ENCODE measurements around the gene FZD8. TPM values are rescaled to one million over a fixed set of nuclear protein-coding genes. Genes with fewer than 3 reads are reported as not detected.

Gene FZD8
- polyA plus RNA-seq, 2 donors: 0.35 to 0.72 TPM

GRCh38 chr10:35668865-35669650 lies 27.0 kb upstream of the FZD8 start:
- no peak overlapping the region for H3K4me3 ChIP-seq (ENCODE audit: low read depth in 1 of 2, low read length in 2 of 2)
- H3K36me3 ChIP-seq (ENCODE audit: control insufficient read depth in 2 of 2, insufficient read depth in 2 of 2, low read length in 1 of 2): no peaks in the 10 kb centered on the region
- H3K27me3 ChIP-seq (ENCODE audit: control insufficient read depth in 1 of 2, insufficient read depth in 2 of 2, low read length in 2 of 2): no peaks in the 10 kb centered on the region
- no peaks in the 10 kb centered on the region for H3K9me3 ChIP-seq (ENCODE audit: control insufficient read depth in 2 of 2, insufficient read depth in 1 of 2, low read depth in 1 of 2, low read length in 1 of 2)
- WGBS, 2 donors: 84 to 91% methylated on average over 13 of the region's 13 CpGs
- H3K27ac ChIP-seq (ENCODE audit: low read depth in 2 of 2, low read length in 1 of 2): no peak overlapping the region
- H3K4me1 ChIP-seq (ENCODE audit: control insufficient read depth in 2 of 2, insufficient read depth in 2 of 2, low read length in 1 of 2): no peaks in the 10 kb centered on the region

GRCh38 chr10:35667971-35668370 lies 25.9 kb upstream of the FZD8 start:
- no peak overlapping the region for H3K4me3 ChIP-seq (ENCODE audit: low read depth in 1 of 2, low read length in 2 of 2)
- H3K36me3 ChIP-seq (ENCODE audit: control insufficient read depth in 2 of 2, insufficient read depth in 2 of 2, low read length in 1 of 2): no peaks in the 10 kb centered on the region
- no peaks in the 10 kb centered on the region for H3K27me3 ChIP-seq (ENCODE audit: control insufficient read depth in 1 of 2, insufficient read depth in 2 of 2, low read length in 2 of 2)
- WGBS, 2 donors: 95 to 96% methylated on average over 9 of the region's 9 CpGs
- no peak overlapping the region for H3K27ac ChIP-seq (ENCODE audit: low read depth in 2 of 2, low read length in 1 of 2)
- H3K9me3 ChIP-seq (ENCODE audit: control insufficient read depth in 2 of 2, insufficient read depth in 1 of 2, low read depth in 1 of 2, low read length in 1 of 2): no peaks in the 10 kb centered on the region
- H3K4me1 ChIP-seq (ENCODE audit: control insufficient read depth in 2 of 2, insufficient read depth in 2 of 2, low read length in 1 of 2): no peaks in the 10 kb centered on the region

DNA sequence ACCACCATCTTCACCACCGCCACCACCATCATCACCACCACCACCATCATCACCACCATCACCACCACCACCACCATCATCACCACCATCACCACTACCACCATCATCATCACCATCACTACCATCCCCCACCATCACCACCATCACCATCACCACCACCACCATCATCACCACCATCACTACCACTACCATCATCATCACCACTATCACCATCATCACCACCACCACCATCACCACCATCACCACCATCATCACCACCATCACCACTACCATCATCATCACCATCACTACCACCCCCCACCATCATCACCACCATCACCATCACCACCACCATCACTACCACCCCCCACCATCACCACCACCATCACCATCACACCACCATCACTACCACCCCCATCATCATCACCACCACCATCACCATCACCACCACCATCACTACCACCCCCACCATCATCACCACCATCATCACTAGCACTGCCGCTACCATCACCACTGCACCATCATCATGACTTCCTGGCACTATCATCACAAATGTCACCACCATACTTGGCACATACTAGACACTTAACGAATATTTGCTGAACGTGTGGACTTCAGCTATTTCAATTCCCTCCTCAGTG lies 25.3 kb upstream of the FZD8 start:
- 89 to 90% methylated on average over 4 of the region's 4 CpGs for WGBS, 2 donors
- H3K4me3 ChIP-seq (ENCODE audit: low read depth in 1 of 2, low read length in 2 of 2): no peak overlapping the region
- no peaks in the 10 kb centered on the region for H3K4me1 ChIP-seq (ENCODE audit: control insufficient read depth in 2 of 2, insufficient read depth in 2 of 2, low read length in 1 of 2)
- no peak overlapping the region for H3K27ac ChIP-seq (ENCODE audit: low read depth in 2 of 2, low read length in 1 of 2)
- no peaks in the 10 kb centered on the region for H3K36me3 ChIP-seq (ENCODE audit: control insufficient read depth in 2 of 2, insufficient read depth in 2 of 2, low read length in 1 of 2)
- no peaks in the 10 kb centered on the region for H3K9me3 ChIP-seq (ENCODE audit: control insufficient read depth in 2 of 2, insufficient read depth in 1 of 2, low read depth in 1 of 2, low read length in 1 of 2)
- no peaks in the 10 kb centered on the region for H3K27me3 ChIP-seq (ENCODE audit: control insufficient read depth in 1 of 2, insufficient read depth in 2 of 2, low read length in 2 of 2)

GRCh38 chr10:35661236-35661635 lies 19.1 kb upstream of the FZD8 start:
- Histone ChIP-seq H3K27ac (ENCODE audit: low read depth in 2 of 2, low read length in 1 of 2) (no peak overlapping the region), H3K27me3 (ENCODE audit: control insufficient read depth in 1 of 2, insufficient read depth in 2 of 2, low read length in 2 of 2) (no peaks in the 10 kb centered on the region), H3K36me3 (ENCODE audit: control insufficient read depth in 2 of 2, insufficient read depth in 2 of 2, low read length in 1 of 2) (no peaks in the 10 kb centered on the region), H3K4me1 (ENCODE audit: control insufficient read depth in 2 of 2, insufficient read depth in 2 of 2, low read length in 1 of 2) (no peaks in the 10 kb centered on the region), H3K9me3 (ENCODE audit: control insufficient read depth in 2 of 2, insufficient read depth in 1 of 2, low read depth in 1 of 2, low read length in 1 of 2) (no peaks in the 10 kb centered on the region), H3K4me3 (ENCODE audit: low read depth in 1 of 2, low read length in 2 of 2) (no peak overlapping the region)
- 75 to 81% methylated on average over 2 of the region's 2 CpGs for WGBS, 2 donors

- WGBS, 2 donors: 93 to 96% methylated on average over 1 of the region's 1 CpG
These were observed 17.4 kb upstream of the FZD8 start for GRCh38 chr10:35659456-35659855.

GRCh38 chr10:35657621-35658020 lies 15.5 kb upstream of the FZD8 start:
- H3K9me3 ChIP-seq (ENCODE audit: control insufficient read depth in 2 of 2, insufficient read depth in 1 of 2, low read depth in 1 of 2, low read length in 1 of 2): no peaks in the 10 kb centered on the region
- H3K27ac ChIP-seq (ENCODE audit: low read depth in 2 of 2, low read length in 1 of 2): no peak overlapping the region
- no peaks in the 10 kb centered on the region for H3K4me1 ChIP-seq (ENCODE audit: control insufficient read depth in 2 of 2, insufficient read depth in 2 of 2, low read length in 1 of 2)
- 58 to 69% methylated on average over 5 of the region's 5 CpGs for WGBS, 2 donors
- no peaks in the 10 kb centered on the region for H3K36me3 ChIP-seq (ENCODE audit: control insufficient read depth in 2 of 2, insufficient read depth in 2 of 2, low read length in 1 of 2)
- H3K27me3 ChIP-seq (ENCODE audit: control insufficient read depth in 1 of 2, insufficient read depth in 2 of 2, low read length in 2 of 2): no peaks in the 10 kb centered on the region
- no peak overlapping the region for H3K4me3 ChIP-seq (ENCODE audit: low read depth in 1 of 2, low read length in 2 of 2)

More at GRCh38 chr10:35659456-35659855, 17.4 kb upstream of the FZD8 start:
- Histone ChIP-seq H3K27ac (ENCODE audit: low read depth in 2 of 2, low read length in 1 of 2) (no peak overlapping the region), H3K27me3 (ENCODE audit: control insufficient read depth in 1 of 2, insufficient read depth in 2 of 2, low read length in 2 of 2) (no peaks in the 10 kb centered on the region), H3K4me3 (ENCODE audit: low read depth in 1 of 2, low read length in 2 of 2) (no peak overlapping the region), H3K4me1 (ENCODE audit: control insufficient read depth in 2 of 2, insufficient read depth in 2 of 2, low read length in 1 of 2) (no peaks in the 10 kb centered on the region), H3K36me3 (ENCODE audit: control insufficient read depth in 2 of 2, insufficient read depth in 2 of 2, low read length in 1 of 2) (no peaks in the 10 kb centered on the region), H3K9me3 (ENCODE audit: control insufficient read depth in 2 of 2, insufficient read depth in 1 of 2, low read depth in 1 of 2, low read length in 1 of 2) (no peaks in the 10 kb centered on the region)

DNA sequence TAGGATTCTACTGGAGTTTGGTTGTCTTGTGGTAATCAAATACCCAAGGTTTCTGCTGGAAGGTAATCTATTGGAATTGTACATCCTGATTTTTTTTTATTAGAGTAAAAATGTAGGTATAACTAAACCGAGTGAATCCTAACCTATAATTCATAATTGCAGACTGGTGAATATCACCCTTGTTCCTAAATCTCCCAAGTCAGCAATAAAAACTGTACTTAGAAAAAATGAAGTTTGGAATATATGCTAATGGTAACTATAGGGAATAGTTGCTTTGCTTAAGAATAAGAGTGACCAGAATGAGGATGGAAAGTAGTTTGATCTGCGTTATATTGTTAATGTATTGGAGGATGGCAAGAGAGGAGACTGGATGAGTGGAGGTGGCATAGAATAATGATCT lies 10.7 kb upstream of the FZD8 start:
- Histone ChIP-seq H3K4me3 (ENCODE audit: low read depth in 1 of 2, low read length in 2 of 2) (no peak overlapping the region), H3K4me1 (ENCODE audit: control insufficient read depth in 2 of 2, insufficient read depth in 2 of 2, low read length in 1 of 2) (no peaks in the 10 kb centered on the region), H3K27me3 (ENCODE audit: control insufficient read depth in 1 of 2, insufficient read depth in 2 of 2, low read length in 2 of 2) (no peaks in the 10 kb centered on the region), H3K27ac (ENCODE audit: low read depth in 2 of 2, low read length in 1 of 2) (no peak overlapping the region), H3K36me3 (ENCODE audit: control insufficient read depth in 2 of 2, insufficient read depth in 2 of 2, low read length in 1 of 2) (no peaks in the 10 kb centered on the region), H3K9me3 (ENCODE audit: control insufficient read depth in 2 of 2, insufficient read depth in 1 of 2, low read depth in 1 of 2, low read length in 1 of 2) (no peaks in the 10 kb centered on the region)
- 81 to 90% methylated on average over 2 of the region's 2 CpGs for WGBS, 2 donors

DNA sequence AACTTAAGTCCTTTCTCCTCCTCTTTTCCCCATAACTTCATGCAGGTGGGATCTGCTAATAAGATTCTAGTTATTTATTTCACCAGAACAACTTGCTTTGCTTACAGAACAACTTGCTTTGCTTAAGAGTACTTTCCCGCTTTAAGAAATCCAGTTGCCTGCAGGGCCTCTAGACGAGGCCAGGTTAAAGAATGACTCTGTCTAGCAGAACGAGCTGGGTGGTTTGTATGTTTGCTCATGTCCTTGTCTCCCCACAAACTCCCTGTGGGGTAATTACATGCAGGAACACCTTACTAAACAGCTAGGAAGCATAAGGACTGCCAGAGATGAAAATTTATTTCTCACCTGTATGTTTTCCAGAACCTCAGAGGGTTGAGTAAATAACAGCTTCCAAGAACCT lies 8.8 kb upstream of the FZD8 start:
- Histone ChIP-seq H3K4me1 (ENCODE audit: control insufficient read depth in 2 of 2, insufficient read depth in 2 of 2, low read length in 1 of 2) (no peaks in the 10 kb centered on the region), H3K27ac (ENCODE audit: low read depth in 2 of 2, low read length in 1 of 2) (no peak overlapping the region), H3K4me3 (ENCODE audit: low read depth in 1 of 2, low read length in 2 of 2) (no peak overlapping the region), H3K9me3 (ENCODE audit: control insufficient read depth in 2 of 2, insufficient read depth in 1 of 2, low read depth in 1 of 2, low read length in 1 of 2) (no peaks in the 10 kb centered on the region), H3K27me3 (ENCODE audit: control insufficient read depth in 1 of 2, insufficient read depth in 2 of 2, low read length in 2 of 2) (no peaks in the 10 kb centered on the region), H3K36me3 (ENCODE audit: control insufficient read depth in 2 of 2, insufficient read depth in 2 of 2, low read length in 1 of 2) (no peaks in the 10 kb centered on the region)
- 51 to 57% methylated on average over 3 of the region's 3 CpGs for WGBS, 2 donors

GRCh38 chr10:35644050-35644950 lies 2.2 kb upstream of the FZD8 start:
- H3K27ac ChIP-seq (ENCODE audit: low read depth in 2 of 2, low read length in 1 of 2): no peak overlapping the region
- 15 to 16% methylated on average over 13 of the region's 13 CpGs for WGBS, 2 donors
- H3K9me3 ChIP-seq (ENCODE audit: control insufficient read depth in 2 of 2, insufficient read depth in 1 of 2, low read depth in 1 of 2, low read length in 1 of 2): peaks cover 0 to 3% of the 10 kb centered on the region in 2 donors
- no peaks in the 10 kb centered on the region for H3K36me3 ChIP-seq (ENCODE audit: control insufficient read depth in 2 of 2, insufficient read depth in 2 of 2, low read length in 1 of 2)
- H3K4me3 ChIP-seq (ENCODE audit: low read depth in 1 of 2, low read length in 2 of 2): peak overlapping the region in 1 of 2 donors; percentile 58
- peaks cover 11 to 13% of the 10 kb centered on the region in 2 donors for H3K4me1 ChIP-seq (ENCODE audit: control insufficient read depth in 2 of 2, insufficient read depth in 2 of 2, low read length in 1 of 2)
- peaks cover 0 to 2% of the 10 kb centered on the region in 2 donors for H3K27me3 ChIP-seq (ENCODE audit: control insufficient read depth in 1 of 2, insufficient read depth in 2 of 2, low read length in 2 of 2)
